ENCODE measurements around the gene WWOX. TPM values are rescaled to one million over a fixed set of nuclear protein-coding genes. Genes with fewer than 3 reads are reported as not detected.

WWOX gene
- total and polyA plus RNA-seq, 2 of the 13 experiments (the other 11 are each of a cell fraction or from before 2014, with no cell fraction given), result 9.1 to 37.4 TPM

DNA sequence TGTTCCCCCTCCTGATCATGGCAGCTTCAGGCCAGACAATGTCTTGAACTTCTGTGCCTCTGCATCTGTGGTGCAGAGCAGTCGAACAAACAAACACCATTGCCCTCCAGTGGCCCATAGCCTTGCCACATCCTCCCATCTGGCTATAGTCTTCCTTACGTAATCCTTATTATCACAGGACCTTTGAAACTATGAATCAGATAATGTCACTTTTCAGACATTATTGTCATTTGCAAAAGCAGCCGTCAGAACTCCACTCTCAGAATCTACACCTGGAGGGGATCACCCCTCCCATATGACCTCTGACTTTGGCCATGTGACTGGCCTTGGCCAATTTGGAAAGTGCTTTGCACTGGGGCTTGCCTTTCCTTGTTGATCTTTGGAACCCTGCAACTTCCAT, 1113.8 kb downstream of the WWOX start:
- no peaks in the 10 kb centered on the region for H3K79me2 ChIP-seq (ENCODE audit: insufficient read depth, low read length)
- in situ Hi-C loops (cut with HindIII; ENCODE audit: extremely low pct_ligation_motif_present, low pct_unique_long_range_greater_than_20kb) (no loop called here), intact Hi-C loops (cut with micrococcal nuclease; ENCODE audit: unreplicated experiment) (no loop called here)
- 10% methylated on average over 3 of the region's 3 CpGs for WGBS (ENCODE audit: low lambda C conversion rate)
- H3K9me3 ChIP-seq (ENCODE audit: low read length), result no peaks in the 10 kb centered on the region
- FAIRE-seq, result peak; percentile 52
- H3K27ac ChIP-seq (ENCODE audit: extremely low read length, insufficient read depth, low read length), result no peak overlapping the region
- peak; percentile 81 for ATAC-seq
- H3K27me3 ChIP-seq (ENCODE audit: control insufficient read depth in 1 of 2, insufficient read depth in 2 of 2, low read length in 2 of 2), result no peaks in the 10 kb centered on the region; a peak in 1 of 5 replicates
- no peak overlapping the region for H3K4me3 ChIP-seq (replicated peaks in 1 of 3; ENCODE audit: insufficient read depth in 1 of 3, low read depth in 2 of 3, low read length in 3 of 3)
- ChIA-PET POLR2A (no interaction called here), CTCF (ENCODE audit: low intra/inter-chr PET ratio, low total read pairs) (no interaction called here)
- H3K4me2 ChIP-seq (ENCODE audit: low read depth, low read length), result no peak overlapping the region
- no peak overlapping the region for H3K9ac ChIP-seq (ENCODE audit: insufficient read depth, low read depth, low read length)
- peak; percentile 10 for DNase-seq (ENCODE audit: low spot score)
- no TSS peak for BruUV-seq (replicated peaks)
- no peaks in the 10 kb centered on the region for H4K20me1 ChIP-seq (ENCODE audit: insufficient read depth, low read length)
- no peaks in the 10 kb centered on the region for H3K36me3 ChIP-seq (replicated peaks in 1 of 2; ENCODE audit: control insufficient read depth in 1 of 2, insufficient read depth in 2 of 2, low read length in 2 of 2)
- H2AFZ ChIP-seq (ENCODE audit: low read length), result no peak overlapping the region
- no peaks in the 10 kb centered on the region for H3K4me1 ChIP-seq (ENCODE audit: insufficient read depth, low read length)
- no peak for TF ChIP-seq SIN3B (IDR thresholded peaks at IDR 0.05; ENCODE audit: low read length)
- no peak for TF ChIP-seq ZNF556 (CRISPR knock-in tag; IDR thresholded peaks at IDR 0.05; ENCODE audit: borderline replicate concordance)
- TF ChIP-seq, protein P1, sequence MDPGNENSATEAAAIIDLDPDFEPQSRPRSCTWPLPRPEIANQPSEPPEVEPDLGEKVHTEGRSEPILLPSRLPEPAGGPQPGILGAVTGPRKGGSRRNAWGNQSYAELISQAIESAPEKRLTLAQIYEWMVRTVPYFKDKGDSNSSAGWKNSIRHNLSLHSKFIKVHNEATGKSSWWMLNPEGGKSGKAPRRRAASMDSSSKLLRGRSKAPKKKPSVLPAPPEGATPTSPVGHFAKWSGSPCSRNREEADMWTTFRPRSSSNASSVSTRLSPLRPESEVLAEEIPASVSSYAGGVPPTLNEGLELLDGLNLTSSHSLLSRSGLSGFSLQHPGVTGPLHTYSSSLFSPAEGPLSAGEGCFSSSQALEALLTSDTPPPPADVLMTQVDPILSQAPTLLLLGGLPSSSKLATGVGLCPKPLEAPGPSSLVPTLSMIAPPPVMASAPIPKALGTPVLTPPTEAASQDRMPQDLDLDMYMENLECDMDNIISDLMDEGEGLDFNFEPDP (CRISPR knock-in tag; conservative IDR thresholded peaks at IDR 0.05), result no peak
- TF ChIP-seq MEIS1 (CRISPR knock-in tag; IDR thresholded peaks at IDR 0.05; ENCODE audit: borderline replicate concordance), result no peak
- no peak for TF ChIP-seq ZFP82 (CRISPR knock-in tag; IDR thresholded peaks at IDR 0.05; ENCODE audit: borderline replicate concordance)
- TF ChIP-seq ZNF703 (CRISPR knock-in tag; IDR thresholded peaks at IDR 0.05; ENCODE audit: borderline replicate concordance), result no peak
- TF ChIP-seq ZNF704 (CRISPR knock-in tag; IDR thresholded peaks at IDR 0.05; ENCODE audit: borderline replicate concordance), result no peak
- no peak for TF ChIP-seq ZNF230 (CRISPR knock-in tag; IDR thresholded peaks at IDR 0.05)
- no peak for TF ChIP-seq ZMAT3 (CRISPR knock-in tag; conservative IDR thresholded peaks at IDR 0.05)
- TF ChIP-seq GPN1 (CRISPR knock-in tag; IDR thresholded peaks at IDR 0.05; ENCODE audit: borderline replicate concordance), result no peak
- TF ChIP-seq, protein P2, sequence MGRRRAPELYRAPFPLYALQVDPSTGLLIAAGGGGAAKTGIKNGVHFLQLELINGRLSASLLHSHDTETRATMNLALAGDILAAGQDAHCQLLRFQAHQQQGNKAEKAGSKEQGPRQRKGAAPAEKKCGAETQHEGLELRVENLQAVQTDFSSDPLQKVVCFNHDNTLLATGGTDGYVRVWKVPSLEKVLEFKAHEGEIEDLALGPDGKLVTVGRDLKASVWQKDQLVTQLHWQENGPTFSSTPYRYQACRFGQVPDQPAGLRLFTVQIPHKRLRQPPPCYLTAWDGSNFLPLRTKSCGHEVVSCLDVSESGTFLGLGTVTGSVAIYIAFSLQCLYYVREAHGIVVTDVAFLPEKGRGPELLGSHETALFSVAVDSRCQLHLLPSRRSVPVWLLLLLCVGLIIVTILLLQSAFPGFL (CRISPR knock-in tag; IDR thresholded peaks at IDR 0.05), result no peak
- TF ChIP-seq POLR2G (IDR thresholded peaks at IDR 0.05; ENCODE audit: low read depth, low read length), result no peak
- no peak for TF ChIP-seq ZNF264 (CRISPR knock-in tag; IDR thresholded peaks at IDR 0.05)
- TF ChIP-seq, protein P3, sequence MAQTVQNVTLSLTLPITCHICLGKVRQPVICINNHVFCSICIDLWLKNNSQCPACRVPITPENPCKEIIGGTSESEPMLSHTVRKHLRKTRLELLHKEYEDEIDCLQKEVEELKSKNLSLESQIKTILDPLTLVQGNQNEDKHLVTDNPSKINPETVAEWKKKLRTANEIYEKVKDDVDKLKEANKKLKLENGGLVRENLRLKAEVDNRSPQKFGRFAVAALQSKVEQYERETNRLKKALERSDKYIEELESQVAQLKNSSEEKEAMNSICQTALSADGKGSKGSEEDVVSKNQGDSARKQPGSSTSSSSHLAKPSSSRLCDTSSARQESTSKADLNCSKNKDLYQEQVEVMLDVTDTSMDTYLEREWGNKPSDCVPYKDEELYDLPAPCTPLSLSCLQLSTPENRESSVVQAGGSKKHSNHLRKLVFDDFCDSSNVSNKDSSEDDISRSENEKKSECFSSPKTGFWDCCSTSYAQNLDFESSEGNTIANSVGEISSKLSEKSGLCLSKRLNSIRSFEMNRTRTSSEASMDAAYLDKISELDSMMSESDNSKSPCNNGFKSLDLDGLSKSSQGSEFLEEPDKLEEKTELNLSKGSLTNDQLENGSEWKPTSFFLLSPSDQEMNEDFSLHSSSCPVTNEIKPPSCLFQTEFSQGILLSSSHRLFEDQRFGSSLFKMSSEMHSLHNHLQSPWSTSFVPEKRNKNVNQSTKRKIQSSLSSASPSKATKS (CRISPR knock-in tag; IDR thresholded peaks at IDR 0.05), result no peak
- no peak for TF ChIP-seq PLRG1 (conservative IDR thresholded peaks at IDR 0.05)
- no peak for TF ChIP-seq NONO (IDR thresholded peaks at IDR 0.05)
- TF ChIP-seq NONO (CRISPR knock-in tag; conservative IDR thresholded peaks at IDR 0.05), result no peak
- no peak for TF ChIP-seq ZNF350 (CRISPR knock-in tag; IDR thresholded peaks at IDR 0.05; ENCODE audit: borderline replicate concordance, low read depth)
- 0 out of 2 replicates have a peak, but pooled peaks have one; percentile 38 for TF ChIP-seq HIVEP1 (CRISPR knock-in tag; IDR thresholded peaks at IDR 0.05)
